Left renal pelvis (tissue), 4 donors: Measurements from ENCODE around the gene ETFB. TPM values are rescaled to one million over a fixed set of nuclear protein-coding genes. Genes with fewer than 3 reads are reported as not detected.

Experiments used
- DNase-seq, 4 donors: peaks; one replicate each; pipeline ENCODE4 v3.0.0-alpha.2; 2013; ENCODE audit warnings: low read depth in 4 of 4, low spot score in 3 of 4
- polyA plus RNA-seq, 4 donors: library from polyadenylated mRNA; unstranded; fragments of 120-200 nt; gene quantifications; one replicate each; pipeline ENCODE4 v1.2.1, GENCODE V29; 2013; ENCODE audit not compliant: insufficient read length in 4 of 4

ETFB gene
- polyA plus RNA-seq, 4 donors: 45.4 to 143 (median 111) TPM

- no peak for DNase-seq
Measured at GRCh38 chr19:51297406-51297805, 68.8 kb downstream of the ETFB start.

DNA sequence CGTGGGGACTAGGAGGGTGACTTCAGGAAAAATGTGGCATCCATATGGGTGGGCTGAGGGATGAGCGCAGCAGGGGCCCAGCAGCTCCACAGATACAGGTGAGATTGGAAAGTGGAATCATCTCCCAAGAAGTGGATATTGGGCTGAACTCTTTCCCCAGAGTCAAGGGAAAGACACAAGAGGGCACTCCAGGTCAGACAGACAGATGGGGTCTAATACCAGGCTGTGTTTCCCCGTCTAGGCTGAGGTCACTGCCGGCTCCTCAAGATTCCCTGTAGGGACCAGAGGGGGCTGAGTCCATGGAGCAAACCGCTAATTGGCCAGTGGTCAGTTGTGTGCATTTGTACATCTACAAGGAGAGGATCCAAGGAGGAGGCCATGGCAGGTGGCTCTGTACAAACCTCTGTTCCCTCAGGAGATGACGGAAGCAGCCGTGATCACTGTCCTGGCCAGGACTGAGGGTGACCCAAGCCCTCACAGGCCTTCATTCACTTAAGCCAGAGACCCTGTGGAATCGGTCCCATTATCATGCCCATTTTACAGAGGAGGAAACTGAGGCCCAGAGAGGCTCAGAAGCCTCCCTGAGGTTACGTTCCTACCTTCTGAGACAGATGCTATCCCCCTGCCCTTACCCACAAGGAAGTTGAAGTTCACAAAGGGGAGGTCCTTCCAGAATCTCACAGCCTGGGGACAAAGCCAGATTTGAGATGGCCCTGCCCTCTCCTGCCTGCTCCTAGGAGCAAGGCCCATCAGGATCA is 69.7 kb downstream of the ETFB start:
- DNase-seq: no peak

DNA sequence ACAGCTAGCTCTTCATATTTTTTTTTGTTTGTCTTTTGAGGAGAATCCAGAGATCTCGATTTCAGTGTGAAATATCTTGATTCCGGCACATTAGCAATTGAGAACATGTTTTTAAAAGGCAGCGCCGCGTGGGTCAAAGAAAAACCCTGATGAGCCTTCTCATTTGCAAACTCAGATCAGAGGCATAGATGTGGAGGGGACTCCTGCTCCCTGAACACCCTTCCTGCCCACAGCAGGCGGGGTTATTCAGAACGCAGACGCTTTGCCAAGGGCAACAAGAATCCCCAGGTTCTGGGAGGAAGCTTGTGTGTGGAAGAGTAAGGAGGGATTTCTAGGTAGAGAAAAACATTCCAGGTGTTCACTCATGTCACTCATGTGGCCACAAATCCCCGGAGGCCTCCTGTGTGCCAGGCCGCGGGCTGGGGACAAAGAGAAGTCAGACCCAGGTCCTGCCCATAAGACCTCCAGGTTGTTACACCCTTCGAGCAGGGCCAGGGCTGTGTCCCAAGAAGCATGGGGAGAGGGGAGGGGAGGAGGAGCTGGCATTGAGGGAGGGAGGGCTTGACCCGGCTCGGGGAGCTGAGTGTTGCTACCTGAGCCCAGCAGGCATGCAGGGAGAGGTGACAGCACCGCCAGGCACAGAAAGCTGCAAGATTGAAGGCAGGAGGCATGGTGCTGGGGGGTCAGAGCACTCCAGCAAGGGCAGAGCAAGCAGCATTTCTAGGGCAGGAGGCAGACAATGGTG is 70.6 kb downstream of the ETFB start:
- no peak for DNase-seq

Other genes with a start within 250 kb of the ETFB start
- 1 to 10 TPM; 1.2 to 1.8 (median 1.5) TPM for gene SIGLEC9, start 241.5 kb downstream of the ETFB start, polyA plus RNA-seq
- gene SIGLEC7, start 224.1 kb downstream of the ETFB start, polyA plus RNA-seq: under 1 TPM; 0.47 to 0.79 (median 0.59) TPM
- 1 to 10 TPM; 1.4 to 3.7 (median 1.9) TPM for gene CD33, start 141.3 kb downstream of the ETFB start, polyA plus RNA-seq
- gene SIGLECL1, start 115.3 kb downstream of the ETFB start, polyA plus RNA-seq: not detected
- 1 to 10 TPM; 2.8 to 9.8 (median 3.9) TPM for gene IGLON5, start 54.7 kb downstream of the ETFB start, polyA plus RNA-seq
- gene VSIG10L, start 24.2 kb downstream of the ETFB start, polyA plus RNA-seq: 1 to 10 TPM; 4.2 to 5.2 (median 4.8) TPM
- 1 to 10 TPM; 1.6 to 3.5 (median 1.9) TPM for gene CLDND2, start 2.6 kb upstream of the ETFB start, polyA plus RNA-seq
- gene NKG7, start 6.3 kb upstream of the ETFB start, polyA plus RNA-seq: 1 to 10 TPM in 3 of 4 donors, under 1 TPM in 1; 0.86 to 3.4 (median 2.0) TPM
- under 1 TPM; 0.44 to 0.70 (median 0.66) TPM for gene LIM2, start 21.6 kb upstream of the ETFB start, polyA plus RNA-seq
- under 1 TPM in 3 of 4 donors, not detected in 1; 0.13 to 0.50 (median 0.46) TPM for gene C19orf84, start 24.2 kb upstream of the ETFB start, polyA plus RNA-seq
- 1 to 10 TPM in 2 of 4 donors, under 1 TPM in 2; 0.66 to 2.0 (median 1.2) TPM for gene SIGLEC10, start 51.3 kb upstream of the ETFB start, polyA plus RNA-seq
- under 1 TPM in 1 of 4 donors, not detected in 3; 0.08 TPM for gene SIGLEC8, start 92.1 kb upstream of the ETFB start, polyA plus RNA-seq
- gene CEACAM18, start 112.2 kb upstream of the ETFB start, polyA plus RNA-seq: not detected
- under 1 TPM in 3 of 4 donors, not detected in 1; 0.14 to 0.20 (median 0.16) TPM for gene SIGLEC12, start 135.4 kb upstream of the ETFB start, polyA plus RNA-seq
- under 1 TPM in 2 of 4 donors, not detected in 2; 0.14 to 0.23 TPM for gene SIGLEC6, start 165.3 kb upstream of the ETFB start, polyA plus RNA-seq
- gene ZNF175, start 204.9 kb upstream of the ETFB start, polyA plus RNA-seq: 10 to 100 TPM; 16.6 to 19.8 (median 18.3) TPM